Hematopoietic multipotent progenitor cell treated with erythropoietin and hydrocortisone succinate and interleukin-3 and kit ligand, for 6 days (in vitro differentiated cells): Measurements from ENCODE around the gene DRAXIN.

Source experiments
- DNase-seq: peaks from one replicate; pipeline ENCODE4 v3.0.0-alpha.2; 2015

Gene DRAXIN

GRCh38 chr1:11738783-11739182 lies 47.3 kb downstream of the DRAXIN start:
- peak; percentile 56 for DNase-seq

GRCh38 chr1:11740258-11741192 lies 49.0 kb downstream of the DRAXIN start:
- DNase-seq, result peak; percentile 83

GRCh38 chr1:11741482-11741881 lies 50.0 kb downstream of the DRAXIN start:
- DNase-seq, result peak; percentile 26

GRCh38 chr1:11741919-11742558 lies 50.5 kb downstream of the DRAXIN start:
- DNase-seq, result peak; percentile 92

- DNase-seq, result no peak
Measured at GRCh38 chr1:11744287-11744686, 52.8 kb downstream of the DRAXIN start.

- no peak for DNase-seq
Measured at GRCh38 chr1:11746092-11746491, 54.6 kb downstream of the DRAXIN start.

GRCh38 chr1:11746795-11747487 lies 55.4 kb downstream of the DRAXIN start:
- no peak for DNase-seq

- DNase-seq, result no peak
Measured at GRCh38 chr1:11748294-11749202, 57.0 kb downstream of the DRAXIN start.

- DNase-seq, result peak; percentile 89
Measured at GRCh38 chr1:11749203-11749689, 57.7 kb downstream of the DRAXIN start.

GRCh38 chr1:11749996-11750395 lies 58.5 kb downstream of the DRAXIN start:
- no peak for DNase-seq

- no peak for DNase-seq
Measured at GRCh38 chr1:11751087-11751486, 59.6 kb downstream of the DRAXIN start.

GRCh38 chr1:11752359-11753088 lies 61.0 kb downstream of the DRAXIN start:
- DNase-seq, result no peak

GRCh38 chr1:11753555-11754208 lies 62.2 kb downstream of the DRAXIN start:
- DNase-seq, result peak; percentile 16

GRCh38 chr1:11757047-11757446 lies 65.5 kb downstream of the DRAXIN start:
- no peak for DNase-seq

GRCh38 chr1:11759791-11760190 lies 68.3 kb downstream of the DRAXIN start:
- no peak for DNase-seq

- no peak for DNase-seq
Measured at GRCh38 chr1:11761285-11761684, 69.8 kb downstream of the DRAXIN start.

GRCh38 chr1:11761988-11762406 lies 70.5 kb downstream of the DRAXIN start, which contains the start of gene C1orf167:
C1orf167 (plus strand) TSS chr1:11762193; CDS start chr1:11764401, 2,208 bp downstream.
- peak; percentile 51 for DNase-seq

- DNase-seq, result no peak
Measured at GRCh38 chr1:11764115-11764514, 72.6 kb downstream of the DRAXIN start.

GRCh38 chr1:11764519-11764918 lies 73.0 kb downstream of the DRAXIN start:
- DNase-seq, result no peak

- no peak for DNase-seq
Measured at GRCh38 chr1:11765661-11766428, 74.3 kb downstream of the DRAXIN start.
